Lower lobe of right lung (tissue), 2 donors: Measurements from ENCODE around the gene RSPH6A. TPM values are rescaled to one million over a fixed set of nuclear protein-coding genes. Genes with fewer than 3 reads are reported as not detected.

Experiments used
- ATAC-seq, 2 donors: fragments of 200-7000 bp; cut with Tn5 transposase; one replicate each; pipeline ENCODE4 v1.9.1; 2020 to 2022; ENCODE audit warnings: mild to moderate bottlenecking in 2 of 2, moderate library complexity in 2 of 2
- DNase-seq: peaks from one replicate; pipeline ENCODE4 v3.0.0-alpha.2; 2020
- H3K27ac ChIP-seq: fragments of 200-600 bp; one replicate; pipeline ENCODE4 v1.8.0; 2022
- H3K27me3 ChIP-seq: fragments of 200-600 bp; one replicate; pipeline ENCODE4 v1.8.0; 2022; ENCODE audit warnings: low read depth
- H3K36me3 ChIP-seq: fragments of 200-600 bp; one replicate; pipeline ENCODE4 v1.8.0; 2022; ENCODE audit warnings: mild to moderate bottlenecking
- H3K4me1 ChIP-seq: fragments of 200-600 bp; one replicate; pipeline ENCODE4 v1.8.0; 2022
- H3K4me3 ChIP-seq: fragments of 200-600 bp; one replicate; pipeline ENCODE4 v1.8.0; 2022; ENCODE audit warnings: mild to moderate bottlenecking
- H3K9me3 ChIP-seq: fragments of 200-600 bp; one replicate; pipeline ENCODE4 v1.8.0; 2022
- intact Hi-C: fragments of 100-400 bp; cut with DNase I; formaldehyde crosslinking; loops from one replicate; pipeline ENCODE4 v1.11.0; 2022
- total RNA-seq: library from RNA; stranded (reverse); fragmentation: NEBNext Ultra II Directional; extraction: Animal tissue kit (Norgen Biotek cat#: 25700); gene quantifications from one replicate; pipeline ENCODE4 v1.2.1, GENCODE V29; 2021
- TF ChIP-seq, protein P1 (sequence below): fragments of 200-600 bp; IDR thresholded peaks from one replicate; pipeline ENCODE4 v1.8.0; 2022; ENCODE audit warnings: antibody characterized with exemption, mild to moderate bottlenecking
- donor health status: DM: no; HTN: yes; CAD: no; lungs with severe emphysema.

The RSPH6A gene
- total RNA-seq, 1 donor from 2014 or later, result 0.21 TPM

- Histone ChIP-seq H3K9me3 (no peaks in the 10 kb centered on the region), H3K27ac (peak overlapping the region; percentile 11), H3K4me1 (peaks cover 33% of the 10 kb centered on the region), H3K4me3 (no peak overlapping the region), H3K27me3 (peaks cover 10% of the 10 kb centered on the region), H3K36me3 (no peaks in the 10 kb centered on the region)
- TF ChIP-seq, protein P1, sequence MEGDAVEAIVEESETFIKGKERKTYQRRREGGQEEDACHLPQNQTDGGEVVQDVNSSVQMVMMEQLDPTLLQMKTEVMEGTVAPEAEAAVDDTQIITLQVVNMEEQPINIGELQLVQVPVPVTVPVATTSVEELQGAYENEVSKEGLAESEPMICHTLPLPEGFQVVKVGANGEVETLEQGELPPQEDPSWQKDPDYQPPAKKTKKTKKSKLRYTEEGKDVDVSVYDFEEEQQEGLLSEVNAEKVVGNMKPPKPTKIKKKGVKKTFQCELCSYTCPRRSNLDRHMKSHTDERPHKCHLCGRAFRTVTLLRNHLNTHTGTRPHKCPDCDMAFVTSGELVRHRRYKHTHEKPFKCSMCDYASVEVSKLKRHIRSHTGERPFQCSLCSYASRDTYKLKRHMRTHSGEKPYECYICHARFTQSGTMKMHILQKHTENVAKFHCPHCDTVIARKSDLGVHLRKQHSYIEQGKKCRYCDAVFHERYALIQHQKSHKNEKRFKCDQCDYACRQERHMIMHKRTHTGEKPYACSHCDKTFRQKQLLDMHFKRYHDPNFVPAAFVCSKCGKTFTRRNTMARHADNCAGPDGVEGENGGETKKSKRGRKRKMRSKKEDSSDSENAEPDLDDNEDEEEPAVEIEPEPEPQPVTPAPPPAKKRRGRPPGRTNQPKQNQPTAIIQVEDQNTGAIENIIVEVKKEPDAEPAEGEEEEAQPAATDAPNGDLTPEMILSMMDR, result no peak
- ATAC-seq, result no peak
- intact Hi-C loops, result no loop called here
- no peak for DNase-seq
Measured at GRCh38 chr19:45764475-45764874, 50.6 kb downstream of the RSPH6A start.

GRCh38 chr19:45763691-45764294 lies 51.3 kb downstream of the RSPH6A start:
- Histone ChIP-seq H3K27me3 (peaks cover 10% of the 10 kb centered on the region), H3K36me3 (no peaks in the 10 kb centered on the region), H3K4me1 (peaks cover 33% of the 10 kb centered on the region), H3K9me3 (no peaks in the 10 kb centered on the region), H3K4me3 (no peak overlapping the region), H3K27ac (no peak overlapping the region)
- intact Hi-C loops, result no loop called here
- DNase-seq (no peak), ATAC-seq (no peak)
- TF ChIP-seq, protein P1, result no peak

- H3K27ac ChIP-seq, result no peak overlapping the region
- peaks cover 32% of the 10 kb centered on the region for H3K4me1 ChIP-seq
- no peak for ATAC-seq
- TF ChIP-seq, protein P1, result no peak
- H3K27me3 ChIP-seq, result peaks cover 10% of the 10 kb centered on the region
- intact Hi-C loops, result no loop called here
- H3K4me3 ChIP-seq, result no peak overlapping the region
- DNase-seq, result no peak
- H3K36me3 ChIP-seq, result no peaks in the 10 kb centered on the region
- H3K9me3 ChIP-seq, result no peaks in the 10 kb centered on the region
Measured at GRCh38 chr19:45762870-45763631, 52.1 kb downstream of the RSPH6A start.

- H3K4me1 ChIP-seq, result peaks cover 20% of the 10 kb centered on the region
- H3K27me3 ChIP-seq, result peaks cover 10% of the 10 kb centered on the region
- ATAC-seq, result no peak
- no peaks in the 10 kb centered on the region for H3K9me3 ChIP-seq
- TF ChIP-seq, protein P1, result no peak
- DNase-seq, result no peak
- H3K27ac ChIP-seq, result no peak overlapping the region
- H3K36me3 ChIP-seq, result no peaks in the 10 kb centered on the region
- intact Hi-C loops, result no loop called here
- no peak overlapping the region for H3K4me3 ChIP-seq
Measured at GRCh38 chr19:45761714-45762113, 53.4 kb downstream of the RSPH6A start.

DNA sequence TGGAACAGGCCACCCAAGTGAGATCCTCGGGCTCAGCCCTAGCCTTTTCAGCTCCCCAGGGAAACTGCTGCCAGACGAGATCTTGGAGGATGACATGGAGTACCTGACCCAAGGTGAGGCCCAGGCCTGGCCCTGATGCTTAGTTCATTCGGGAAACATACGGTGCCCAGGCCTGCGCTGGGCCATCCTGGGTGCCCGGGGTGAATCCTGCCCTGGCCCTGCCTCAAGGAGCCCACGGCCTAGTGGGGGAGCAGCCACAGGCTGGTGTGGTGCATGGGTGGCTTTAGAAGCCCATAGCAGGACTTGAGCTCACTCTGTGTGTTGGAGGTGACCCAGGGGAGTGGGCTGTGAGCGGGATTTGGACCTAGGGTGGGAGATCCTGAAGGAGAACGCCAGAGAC lies 56.2 kb downstream of the RSPH6A start:
- TF ChIP-seq, protein P1, result no peak
- intact Hi-C loops, result no loop called here

More for the DNA sequence above, 56.2 kb downstream of the RSPH6A start:
- Histone ChIP-seq H3K27ac (no peak overlapping the region), H3K9me3 (no peaks in the 10 kb centered on the region), H3K4me1 (no peaks in the 10 kb centered on the region), H3K4me3 (no peak overlapping the region), H3K27me3 (no peaks in the 10 kb centered on the region), H3K36me3 (no peaks in the 10 kb centered on the region)
- DNase-seq (no peak), ATAC-seq (no peak)
